ENCODE data around the gene LDB3. TPM values are rescaled to one million over a fixed set of nuclear protein-coding genes. Genes with fewer than 3 reads are reported as not detected.

Gene LDB3
- total RNA-seq, 3 donors from 2014 or later, result 0.03 to 0.24 TPM; not detected in 1

- ATAC-seq (no peak), DNase-seq (no peak)
- Mint-ChIP-seq H3K27me3 (ENCODE audit: low read depth) (no peaks in the 10 kb centered on the region), H3K4me1 (ENCODE audit: low read depth) (no peaks in the 10 kb centered on the region), H3K9me3 (no peaks in the 10 kb centered on the region), H3K4me3 (no peak overlapping the region), H3K36me3 (ENCODE audit: insufficient read depth) (no peaks in the 10 kb centered on the region)
Observed at GRCh38 chr10:86657011-86657395, 11.3 kb upstream of the LDB3 start.

DNA sequence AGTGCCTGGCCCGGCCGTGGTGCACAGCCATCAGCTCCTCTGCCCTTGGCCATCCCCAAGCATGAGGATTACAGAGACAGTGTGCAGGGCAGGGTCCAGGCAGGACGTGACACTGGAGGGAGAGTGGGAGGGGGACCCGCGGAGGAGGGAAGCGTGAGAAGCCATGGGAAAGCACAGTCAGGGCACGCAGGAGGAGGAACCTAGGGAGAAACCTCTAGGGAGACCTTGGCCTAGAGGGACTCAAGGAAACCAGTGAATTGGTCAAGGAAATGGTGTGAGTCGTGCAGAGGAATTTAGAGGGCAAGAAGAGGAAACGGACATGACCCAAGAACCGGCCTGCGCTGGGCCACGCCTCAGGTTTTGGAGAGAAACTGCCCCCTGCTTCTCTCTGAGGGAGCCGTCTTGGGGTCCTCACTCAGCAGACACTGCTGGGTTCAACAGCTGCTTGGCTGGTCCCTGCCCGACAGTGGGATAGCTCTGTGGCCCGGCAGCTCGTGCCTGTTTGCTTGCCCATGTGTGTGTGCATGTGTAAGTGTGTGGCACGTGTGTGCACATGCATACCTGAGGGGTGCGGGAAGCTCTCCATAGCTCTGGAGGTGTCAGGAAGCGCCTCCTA is 10.8 kb upstream of the LDB3 start:
- no peak for DNase-seq
- H3K4me1 Mint-ChIP-seq (ENCODE audit: low read depth), result no peaks in the 10 kb centered on the region
- no peak for ATAC-seq
- no peaks in the 10 kb centered on the region for H3K27me3 Mint-ChIP-seq (ENCODE audit: low read depth)
- no peaks in the 10 kb centered on the region for H3K36me3 Mint-ChIP-seq (ENCODE audit: insufficient read depth)
- no peak overlapping the region for H3K4me3 Mint-ChIP-seq
- H3K9me3 Mint-ChIP-seq, result no peaks in the 10 kb centered on the region

DNA sequence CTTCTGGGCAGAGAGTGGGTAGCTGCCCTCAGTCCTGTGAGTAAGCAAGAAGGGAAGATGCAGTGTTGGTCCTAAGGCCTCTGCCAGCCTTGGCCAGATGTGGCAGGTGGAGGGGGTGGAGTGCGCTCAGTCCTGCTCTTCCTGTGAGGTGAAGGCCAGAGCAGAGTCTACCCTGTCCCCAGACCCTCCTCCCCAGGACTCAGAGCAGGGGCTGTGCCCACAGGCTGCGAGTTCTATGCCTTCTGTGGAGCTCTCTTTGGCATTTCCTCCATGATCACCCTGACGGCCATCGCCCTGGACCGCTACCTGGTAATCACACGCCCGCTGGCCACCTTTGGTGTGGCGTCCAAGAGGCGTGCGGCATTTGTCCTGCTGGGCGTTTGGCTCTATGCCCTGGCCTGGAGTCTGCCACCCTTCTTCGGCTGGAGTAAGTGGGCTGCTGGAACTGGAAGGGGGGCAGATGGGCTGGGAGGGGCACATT is 10.0 kb upstream of the LDB3 start:
- no peaks in the 10 kb centered on the region for H3K9me3 Mint-ChIP-seq
- H3K4me1 Mint-ChIP-seq (ENCODE audit: low read depth), result no peaks in the 10 kb centered on the region
- H3K27me3 Mint-ChIP-seq (ENCODE audit: low read depth), result no peaks in the 10 kb centered on the region
- no peak overlapping the region for H3K4me3 Mint-ChIP-seq
- no peaks in the 10 kb centered on the region for H3K36me3 Mint-ChIP-seq (ENCODE audit: insufficient read depth)
- ATAC-seq (no peak), DNase-seq (peak; percentile 1)

DNA sequence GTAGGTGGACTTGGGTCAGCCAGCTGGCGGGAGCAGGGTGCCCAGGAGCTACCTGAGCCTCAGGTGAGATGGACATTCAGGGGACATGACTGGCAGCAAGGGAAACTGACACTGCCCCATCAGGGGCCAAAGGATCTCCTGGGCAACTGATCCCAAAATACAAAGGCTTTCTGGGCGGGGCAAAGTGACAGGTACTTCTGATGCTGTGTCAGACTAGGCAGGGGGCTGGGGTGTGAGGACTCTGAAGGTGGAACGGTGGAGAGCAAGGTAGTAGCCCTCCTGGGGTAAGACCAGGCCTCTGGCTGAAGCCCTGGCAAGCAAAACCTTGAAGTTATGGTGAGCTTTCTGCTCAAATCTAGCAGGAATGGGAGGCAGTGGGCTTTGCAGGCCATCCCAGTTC is 9.6 kb upstream of the LDB3 start:
- no peaks in the 10 kb centered on the region for H3K4me1 Mint-ChIP-seq (ENCODE audit: low read depth)
- H3K36me3 Mint-ChIP-seq (ENCODE audit: insufficient read depth), result no peaks in the 10 kb centered on the region
- H3K4me3 Mint-ChIP-seq, result no peak overlapping the region
- ATAC-seq, result no peak
- H3K9me3 Mint-ChIP-seq, result no peaks in the 10 kb centered on the region
- no peaks in the 10 kb centered on the region for H3K27me3 Mint-ChIP-seq (ENCODE audit: low read depth)
- DNase-seq, result no peak

GRCh38 chr10:86659161-86659691 is 9.1 kb upstream of the LDB3 start:
- ATAC-seq (peak in 1 of 2 donors; percentile 17), DNase-seq (no peak)
- H3K36me3 Mint-ChIP-seq (ENCODE audit: insufficient read depth), result no peaks in the 10 kb centered on the region
- no peak overlapping the region for H3K4me3 Mint-ChIP-seq
- no peaks in the 10 kb centered on the region for H3K4me1 Mint-ChIP-seq (ENCODE audit: low read depth)
- H3K9me3 Mint-ChIP-seq, result no peaks in the 10 kb centered on the region
- H3K27me3 Mint-ChIP-seq (ENCODE audit: low read depth), result no peaks in the 10 kb centered on the region

GRCh38 chr10:86659721-86660453 is 8.4 kb upstream of the LDB3 start:
- Mint-ChIP-seq H3K4me3 (no peak overlapping the region), H3K9me3 (no peaks in the 10 kb centered on the region), H3K27me3 (ENCODE audit: low read depth) (no peaks in the 10 kb centered on the region), H3K36me3 (ENCODE audit: insufficient read depth) (no peaks in the 10 kb centered on the region), H3K4me1 (ENCODE audit: low read depth) (no peaks in the 10 kb centered on the region)
- DNase-seq, result no peak
- ATAC-seq, result no peak

- ATAC-seq, result no peak
- Mint-ChIP-seq H3K27me3 (ENCODE audit: low read depth) (no peaks in the 10 kb centered on the region), H3K36me3 (ENCODE audit: insufficient read depth) (no peaks in the 10 kb centered on the region), H3K4me3 (no peak overlapping the region), H3K4me1 (ENCODE audit: low read depth) (no peaks in the 10 kb centered on the region), H3K9me3 (no peaks in the 10 kb centered on the region)
- DNase-seq, result no peak
Observed at GRCh38 chr10:86661161-86662025, 6.9 kb upstream of the LDB3 start.

- no peak for ATAC-seq
- no peak for DNase-seq
- H3K9me3 Mint-ChIP-seq, result no peaks in the 10 kb centered on the region
- H3K27me3 Mint-ChIP-seq (ENCODE audit: low read depth), result no peaks in the 10 kb centered on the region
- H3K4me1 Mint-ChIP-seq (ENCODE audit: low read depth), result no peaks in the 10 kb centered on the region
- no peaks in the 10 kb centered on the region for H3K36me3 Mint-ChIP-seq (ENCODE audit: insufficient read depth)
- no peak overlapping the region for H3K4me3 Mint-ChIP-seq
Observed at GRCh38 chr10:86662186-86663045, 5.9 kb upstream of the LDB3 start.

DNA sequence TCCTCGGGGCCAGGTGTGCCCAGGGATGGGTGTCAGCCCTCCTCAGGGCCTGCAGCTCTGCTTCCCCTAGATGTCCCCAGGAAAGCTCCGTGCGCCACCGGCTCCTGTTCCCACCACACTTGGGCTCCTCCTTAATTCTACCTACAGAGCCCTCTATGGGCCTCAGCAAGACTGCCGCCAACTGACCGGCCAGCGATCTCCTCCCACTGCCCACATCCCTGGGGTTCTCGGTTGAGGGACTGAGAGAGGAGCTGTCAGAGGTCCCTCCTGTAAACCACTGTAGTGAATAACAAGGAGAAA is 5.3 kb upstream of the LDB3 start:
- Mint-ChIP-seq H3K9me3 (no peaks in the 10 kb centered on the region), H3K36me3 (ENCODE audit: insufficient read depth) (no peaks in the 10 kb centered on the region), H3K4me1 (ENCODE audit: low read depth) (no peaks in the 10 kb centered on the region), H3K27me3 (ENCODE audit: low read depth) (no peaks in the 10 kb centered on the region), H3K4me3 (no peak overlapping the region)
- ATAC-seq (no peak), DNase-seq (no peak)

DNA sequence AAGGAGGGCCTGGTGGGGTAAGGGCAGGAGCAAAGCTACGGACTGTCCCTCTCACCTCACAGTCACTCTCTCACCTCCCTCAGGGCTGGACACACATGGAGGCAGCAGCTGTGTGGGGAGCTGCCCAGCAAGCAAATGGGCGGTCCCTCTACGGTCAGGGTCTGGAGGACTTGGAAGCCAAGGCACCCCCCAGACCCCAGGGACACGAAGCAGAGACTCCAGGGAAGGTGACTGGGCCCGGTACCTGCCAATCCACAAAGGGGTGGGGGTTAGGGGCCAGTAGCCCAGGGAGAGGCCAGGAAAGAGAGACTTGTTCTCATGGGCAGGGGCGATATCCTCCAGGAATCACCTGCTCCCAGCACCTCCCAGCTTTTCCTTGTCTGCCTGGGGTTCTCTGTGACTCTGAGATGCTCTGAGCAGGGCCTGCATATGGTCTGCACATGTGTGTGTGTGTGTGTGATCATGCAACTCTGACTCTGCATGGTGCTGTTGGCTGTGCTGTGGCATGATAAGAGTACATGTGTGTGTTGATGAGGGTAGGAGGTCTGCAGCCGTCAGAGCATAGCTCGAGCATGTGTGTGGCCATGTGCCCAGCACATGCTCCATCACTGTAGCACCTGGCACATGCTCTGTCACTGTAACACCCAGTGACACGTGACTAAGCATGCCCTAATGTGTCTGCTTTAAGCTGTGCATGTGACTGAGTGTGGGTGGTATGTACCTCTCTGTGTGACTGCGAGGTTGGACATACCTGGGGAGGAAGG is 4.6 kb upstream of the LDB3 start:
- H3K4me1 Mint-ChIP-seq (ENCODE audit: low read depth), result no peaks in the 10 kb centered on the region
- H3K36me3 Mint-ChIP-seq (ENCODE audit: insufficient read depth), result no peaks in the 10 kb centered on the region
- no peak overlapping the region for H3K4me3 Mint-ChIP-seq
- no peaks in the 10 kb centered on the region for H3K27me3 Mint-ChIP-seq (ENCODE audit: low read depth)
- ATAC-seq (no peak), DNase-seq (no peak)
- no peaks in the 10 kb centered on the region for H3K9me3 Mint-ChIP-seq

DNA sequence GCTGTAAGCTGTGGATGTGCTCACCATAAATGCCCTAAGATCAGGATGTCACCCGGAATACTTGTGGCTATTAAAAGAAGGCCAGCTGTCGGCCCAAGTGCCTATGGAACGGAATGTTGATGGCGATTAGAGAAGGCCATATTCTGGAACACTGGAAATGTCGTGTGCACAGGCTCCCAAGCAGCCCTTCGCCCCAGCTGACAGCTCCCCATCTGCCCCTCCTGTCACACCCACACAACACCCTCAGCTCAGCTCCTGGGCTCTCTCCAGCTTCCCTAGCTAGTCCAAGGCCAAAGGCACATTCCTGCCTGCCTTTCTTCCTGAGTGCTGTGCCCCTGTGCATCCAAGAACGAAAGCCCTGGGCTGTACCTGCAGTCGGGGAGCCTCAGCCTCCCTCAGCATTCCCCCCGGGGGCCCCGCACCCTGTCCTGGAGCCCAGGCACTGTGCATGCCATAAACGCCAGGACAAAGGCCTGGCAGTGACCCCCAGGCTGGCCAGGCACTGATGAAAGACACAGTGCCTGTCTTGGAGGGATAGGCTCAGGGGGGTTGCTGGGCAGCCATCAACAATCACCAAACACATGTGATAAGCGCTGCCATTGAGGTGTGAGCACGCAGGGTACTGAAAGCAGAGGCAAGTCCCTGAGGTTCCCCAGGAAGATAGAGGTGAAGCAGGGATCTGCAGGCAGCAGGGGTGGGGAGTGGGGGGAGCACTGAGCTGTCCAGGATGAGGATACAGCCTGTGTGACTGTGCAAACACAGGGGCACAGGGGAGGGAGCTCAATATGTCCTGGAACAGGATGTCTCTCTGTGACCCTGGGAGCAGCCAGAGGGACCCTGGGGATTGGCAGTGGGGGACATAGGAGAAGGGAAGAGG is 3.7 kb upstream of the LDB3 start:
- Mint-ChIP-seq H3K36me3 (ENCODE audit: insufficient read depth) (no peaks in the 10 kb centered on the region), H3K9me3 (no peaks in the 10 kb centered on the region), H3K4me3 (no peak overlapping the region), H3K27me3 (ENCODE audit: low read depth) (no peaks in the 10 kb centered on the region), H3K4me1 (ENCODE audit: low read depth) (no peaks in the 10 kb centered on the region)
- DNase-seq (no peak), ATAC-seq (no peak)

DNA sequence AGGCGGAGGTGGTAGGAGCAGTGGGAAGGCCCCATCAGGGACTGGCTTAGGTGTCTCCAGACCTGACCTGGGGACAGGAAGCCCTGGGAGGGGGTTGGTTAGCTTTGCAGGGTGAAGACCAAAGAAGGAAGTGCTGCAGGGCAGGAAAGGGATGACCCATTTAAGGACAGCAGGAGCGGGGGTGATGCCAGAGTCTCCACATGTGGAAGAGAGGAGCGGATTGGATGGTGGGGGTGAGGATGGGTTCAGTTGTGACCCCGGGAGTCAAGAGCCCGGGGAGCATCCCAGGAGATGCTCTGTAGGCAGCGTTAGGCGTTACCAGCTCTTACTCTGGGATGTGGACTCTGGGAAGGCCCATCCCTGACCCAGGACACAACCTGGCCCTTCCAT is 3.1 kb upstream of the LDB3 start:
- no peaks in the 10 kb centered on the region for H3K9me3 Mint-ChIP-seq
- no peak overlapping the region for H3K4me3 Mint-ChIP-seq
- no peaks in the 10 kb centered on the region for H3K4me1 Mint-ChIP-seq (ENCODE audit: low read depth)
- H3K27me3 Mint-ChIP-seq (ENCODE audit: low read depth), result no peaks in the 10 kb centered on the region
- no peak for DNase-seq
- no peak for ATAC-seq
- H3K36me3 Mint-ChIP-seq (ENCODE audit: insufficient read depth), result no peaks in the 10 kb centered on the region

DNA sequence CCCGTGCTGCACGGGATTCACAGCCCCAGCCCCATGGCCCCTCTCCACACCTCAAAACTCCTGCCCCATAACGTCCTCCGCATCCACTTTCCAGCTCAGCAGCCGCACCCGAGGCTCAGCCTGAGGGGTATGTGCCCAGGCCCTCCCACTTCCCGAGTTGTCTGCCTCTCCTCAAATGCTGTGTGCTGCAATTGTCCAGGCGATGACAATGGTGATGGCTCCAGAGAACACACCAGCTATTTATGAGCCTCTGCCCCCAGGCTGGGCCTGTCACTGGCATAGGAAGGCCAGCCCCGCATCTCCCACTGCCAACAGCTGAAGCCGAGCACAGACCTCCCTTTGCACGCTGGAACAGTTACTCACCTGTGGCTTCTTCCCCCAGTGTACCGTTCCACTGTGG is 2.4 kb upstream of the LDB3 start:
- DNase-seq (no peak), ATAC-seq (no peak)
- Mint-ChIP-seq H3K4me3 (no peak overlapping the region), H3K27me3 (ENCODE audit: low read depth) (no peaks in the 10 kb centered on the region), H3K36me3 (ENCODE audit: insufficient read depth) (no peaks in the 10 kb centered on the region), H3K4me1 (ENCODE audit: low read depth) (no peaks in the 10 kb centered on the region), H3K9me3 (no peaks in the 10 kb centered on the region)

Data from activated T-cell treated with anti-CD3 and anti-CD28 coated beads, Interleukin-2, amount 50 U/mL, for 4 hours (primary cell).